ENCODE data around the gene CCNG2. TPM values are rescaled to one million over a fixed set of nuclear protein-coding genes. Genes with fewer than 3 reads are reported as not detected.
A peak's percentile ranks its signal among the peaks of the same experiment; 100 is the strongest.

CCNG2 gene
- total RNA-seq, 1 donor from 2014 or later: 7.8 TPM

- peaks cover 35% of the 10 kb centered on the region for H3K36me3 Mint-ChIP-seq (ENCODE audit: low read depth)
- H3K27me3 Mint-ChIP-seq (ENCODE audit: insufficient read depth): no peaks in the 10 kb centered on the region
- intact Hi-C loops (cut with micrococcal nuclease): no loop called here
- H3K9me3 Mint-ChIP-seq: no peaks in the 10 kb centered on the region
- no peak overlapping the region for H3K4me3 Mint-ChIP-seq
- DNase-seq (ENCODE audit: low spot score): no peak
- H3K27ac Mint-ChIP-seq: no peak overlapping the region
- H3K4me1 Mint-ChIP-seq (ENCODE audit: low read depth): no peaks in the 10 kb centered on the region
These were observed 12.5 kb downstream of the CCNG2 start for GRCh38 chr4:77169481-77169880.

GRCh38 chr4:77170926-77171325 is 13.9 kb downstream of the CCNG2 start:
- Mint-ChIP-seq H3K36me3 (ENCODE audit: low read depth) (peaks cover 28% of the 10 kb centered on the region), H3K4me1 (ENCODE audit: low read depth) (no peaks in the 10 kb centered on the region), H3K9me3 (no peaks in the 10 kb centered on the region), H3K4me3 (no peak overlapping the region), H3K27ac (peak overlapping the region; percentile 7), H3K27me3 (ENCODE audit: insufficient read depth) (peaks cover 7% of the 10 kb centered on the region)
- intact Hi-C loops (cut with micrococcal nuclease): no loop called here
- DNase-seq (ENCODE audit: low spot score): no peak

GRCh38 chr4:77172336-77172735 is 15.3 kb downstream of the CCNG2 start:
- peaks cover 22% of the 10 kb centered on the region for H3K36me3 Mint-ChIP-seq (ENCODE audit: low read depth)
- no peaks in the 10 kb centered on the region for H3K4me1 Mint-ChIP-seq (ENCODE audit: low read depth)
- no peaks in the 10 kb centered on the region for H3K9me3 Mint-ChIP-seq
- H3K27ac Mint-ChIP-seq: no peak overlapping the region
- H3K27me3 Mint-ChIP-seq (ENCODE audit: insufficient read depth): peaks cover 15% of the 10 kb centered on the region
- DNase-seq (ENCODE audit: low spot score): no peak
- intact Hi-C loops (cut with micrococcal nuclease): no loop called here
- no peak overlapping the region for H3K4me3 Mint-ChIP-seq

- H3K27me3 Mint-ChIP-seq (ENCODE audit: insufficient read depth): peaks cover 19% of the 10 kb centered on the region
- H3K9me3 Mint-ChIP-seq: no peaks in the 10 kb centered on the region
- H3K4me1 Mint-ChIP-seq (ENCODE audit: low read depth): no peaks in the 10 kb centered on the region
- no peak overlapping the region for H3K27ac Mint-ChIP-seq
- intact Hi-C loops (cut with micrococcal nuclease): no loop called here
- no peak overlapping the region for H3K4me3 Mint-ChIP-seq
- peaks cover 12% of the 10 kb centered on the region for H3K36me3 Mint-ChIP-seq (ENCODE audit: low read depth)
- no peak for DNase-seq (ENCODE audit: low spot score)
These were observed 17.4 kb downstream of the CCNG2 start for GRCh38 chr4:77174426-77174825.

DNA sequence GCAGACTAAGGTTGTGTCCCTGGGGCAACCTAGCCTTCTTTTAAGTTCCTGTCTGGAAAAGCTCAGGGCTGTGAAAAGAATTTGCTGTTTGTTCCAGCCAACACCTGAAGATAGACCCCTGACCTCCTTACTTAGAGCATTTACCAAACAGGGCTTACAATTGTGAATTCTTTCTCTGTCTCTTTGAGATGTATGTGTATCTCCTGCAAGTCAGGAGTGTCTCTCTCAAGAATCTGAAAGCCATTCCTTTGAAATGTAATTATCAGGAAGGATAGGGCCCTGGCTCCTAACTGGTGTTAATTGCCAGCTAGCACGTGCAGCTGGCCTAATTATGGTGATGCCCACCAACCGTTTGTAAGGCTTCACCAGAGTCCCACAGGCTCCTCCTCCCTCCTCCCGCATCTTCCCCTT is 18.2 kb downstream of the CCNG2 start:
- H3K4me1 Mint-ChIP-seq (ENCODE audit: low read depth): no peaks in the 10 kb centered on the region
- peaks cover 9% of the 10 kb centered on the region for H3K36me3 Mint-ChIP-seq (ENCODE audit: low read depth)
- H3K27me3 Mint-ChIP-seq (ENCODE audit: insufficient read depth): peaks cover 20% of the 10 kb centered on the region
- DNase-seq (ENCODE audit: low spot score): no peak
- H3K4me3 Mint-ChIP-seq: no peak overlapping the region
- no peaks in the 10 kb centered on the region for H3K9me3 Mint-ChIP-seq
- H3K27ac Mint-ChIP-seq: no peak overlapping the region
- intact Hi-C loops (cut with micrococcal nuclease): no loop called here

GRCh38 chr4:77176640-77177039 is 19.6 kb downstream of the CCNG2 start:
- no peak overlapping the region for H3K4me3 Mint-ChIP-seq
- H3K9me3 Mint-ChIP-seq: no peaks in the 10 kb centered on the region
- intact Hi-C loops (cut with micrococcal nuclease): no loop called here
- H3K27me3 Mint-ChIP-seq (ENCODE audit: insufficient read depth): peaks cover 20% of the 10 kb centered on the region
- H3K36me3 Mint-ChIP-seq (ENCODE audit: low read depth): peaks cover under 1% of the 10 kb centered on the region
- DNase-seq (ENCODE audit: low spot score): no peak
- no peaks in the 10 kb centered on the region for H3K4me1 Mint-ChIP-seq (ENCODE audit: low read depth)
- no peak overlapping the region for H3K27ac Mint-ChIP-seq

DNA sequence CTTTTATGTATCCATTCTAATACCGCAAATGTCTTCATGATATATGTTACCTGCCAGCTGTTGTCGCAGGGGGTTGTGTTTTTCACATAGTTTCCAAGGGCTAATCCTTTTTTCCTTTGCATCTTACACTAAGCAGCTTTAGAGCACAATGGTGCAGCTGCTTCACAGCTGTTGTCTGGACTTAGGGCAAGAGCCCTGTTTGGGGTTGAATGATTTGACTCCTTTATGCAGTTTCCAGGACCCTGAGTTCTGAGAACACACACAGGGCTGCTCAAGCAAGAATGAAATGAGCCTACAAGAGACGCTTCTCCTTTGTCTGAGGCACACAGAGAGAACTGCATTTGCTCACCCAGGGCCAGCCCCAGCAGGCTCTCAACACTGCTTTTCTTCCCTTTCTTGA is 20.2 kb downstream of the CCNG2 start:
- H3K36me3 Mint-ChIP-seq (ENCODE audit: low read depth): no peaks in the 10 kb centered on the region

GRCh38 chr4:77178560-77178959 is 21.6 kb downstream of the CCNG2 start:
- Mint-ChIP-seq H3K4me3 (no peak overlapping the region), H3K36me3 (ENCODE audit: low read depth) (no peaks in the 10 kb centered on the region), H3K4me1 (ENCODE audit: low read depth) (no peaks in the 10 kb centered on the region), H3K9me3 (no peaks in the 10 kb centered on the region), H3K27ac (no peak overlapping the region), H3K27me3 (ENCODE audit: insufficient read depth) (peaks cover 20% of the 10 kb centered on the region)
- no peak for DNase-seq (ENCODE audit: low spot score)
- intact Hi-C loops (cut with micrococcal nuclease): no loop called here

More for the DNA sequence above, 20.2 kb downstream of the CCNG2 start:
- peaks cover 20% of the 10 kb centered on the region for H3K27me3 Mint-ChIP-seq (ENCODE audit: insufficient read depth)
- no peaks in the 10 kb centered on the region for H3K9me3 Mint-ChIP-seq
- intact Hi-C loops (cut with micrococcal nuclease): no loop called here
- H3K4me3 Mint-ChIP-seq: no peak overlapping the region
- no peak for DNase-seq (ENCODE audit: low spot score)
- H3K4me1 Mint-ChIP-seq (ENCODE audit: low read depth): no peaks in the 10 kb centered on the region
- H3K27ac Mint-ChIP-seq: no peak overlapping the region

DNA sequence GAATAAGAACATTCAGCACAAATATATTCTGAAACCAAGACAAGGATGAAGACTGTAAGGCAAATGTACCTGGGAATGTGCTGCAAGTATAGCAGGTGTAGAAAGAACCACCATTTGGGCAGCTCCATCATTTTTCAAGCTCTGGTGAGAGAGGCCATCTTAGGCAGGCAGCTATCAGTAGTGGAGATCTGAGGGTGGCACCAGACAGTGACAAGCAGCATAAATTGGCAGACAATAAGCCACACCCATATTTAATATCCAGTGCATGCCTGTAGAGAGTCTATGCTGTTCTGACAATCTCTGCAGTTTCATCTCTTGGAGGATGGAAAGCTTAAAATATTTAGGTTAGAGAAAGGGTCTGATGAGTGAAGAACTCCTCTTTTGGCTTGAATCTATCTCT is 22.5 kb downstream of the CCNG2 start:
- H3K27me3 Mint-ChIP-seq (ENCODE audit: insufficient read depth): peaks cover 23% of the 10 kb centered on the region
- intact Hi-C loops (cut with micrococcal nuclease): no loop called here
- H3K36me3 Mint-ChIP-seq (ENCODE audit: low read depth): no peaks in the 10 kb centered on the region
- no peaks in the 10 kb centered on the region for H3K9me3 Mint-ChIP-seq
- no peak overlapping the region for H3K27ac Mint-ChIP-seq
- no peak overlapping the region for H3K4me3 Mint-ChIP-seq
- no peaks in the 10 kb centered on the region for H3K4me1 Mint-ChIP-seq (ENCODE audit: low read depth)
- DNase-seq (ENCODE audit: low spot score): no peak

GRCh38 chr4:77181720-77182119 is 24.7 kb downstream of the CCNG2 start:
- Mint-ChIP-seq H3K4me3 (no peak overlapping the region), H3K4me1 (ENCODE audit: low read depth) (no peaks in the 10 kb centered on the region)

DNA sequence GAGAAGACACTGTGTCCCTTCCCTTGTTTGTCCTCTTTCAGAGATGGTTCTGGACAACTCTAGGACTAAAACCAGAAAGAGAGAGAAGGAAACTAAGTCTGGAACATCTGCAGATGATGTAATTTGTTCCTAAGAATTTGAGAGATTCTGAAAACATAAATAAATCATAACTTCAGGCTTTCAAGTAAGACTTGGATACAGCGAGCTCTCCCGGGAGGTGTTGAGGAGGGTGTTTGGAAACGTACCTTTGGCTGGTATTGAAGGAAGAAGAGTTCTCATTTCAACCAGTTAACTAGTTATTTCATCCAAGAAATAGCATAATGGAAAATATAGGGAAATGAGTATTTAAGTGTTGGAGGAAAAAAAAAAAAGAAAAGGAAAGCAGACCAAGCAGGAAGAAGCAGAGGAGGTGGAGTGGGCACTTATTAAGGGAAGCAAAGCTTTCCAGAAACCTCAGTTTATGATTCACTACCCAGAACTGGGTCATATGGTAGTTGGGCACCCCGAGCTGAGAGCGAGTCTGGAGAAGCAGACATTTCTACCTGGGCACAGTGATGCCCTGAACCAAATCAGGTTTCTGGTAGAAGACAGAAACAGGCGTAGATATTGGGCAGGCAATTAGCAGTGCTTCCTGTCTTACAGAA is 26.9 kb downstream of the CCNG2 start:
- no peak for DNase-seq (ENCODE audit: low spot score)
- Mint-ChIP-seq H3K4me3 (no peak overlapping the region), H3K36me3 (ENCODE audit: low read depth) (no peaks in the 10 kb centered on the region), H3K27ac (no peak overlapping the region), H3K9me3 (no peaks in the 10 kb centered on the region), H3K4me1 (ENCODE audit: low read depth) (no peaks in the 10 kb centered on the region), H3K27me3 (ENCODE audit: insufficient read depth) (peaks cover 13% of the 10 kb centered on the region)
- intact Hi-C loops (cut with micrococcal nuclease): no loop called here

More at GRCh38 chr4:77181720-77182119, 24.7 kb downstream of the CCNG2 start:
- intact Hi-C loops (cut with micrococcal nuclease): no loop called here
- peaks cover 16% of the 10 kb centered on the region for H3K27me3 Mint-ChIP-seq (ENCODE audit: insufficient read depth)
- no peaks in the 10 kb centered on the region for H3K36me3 Mint-ChIP-seq (ENCODE audit: low read depth)
- no peak overlapping the region for H3K27ac Mint-ChIP-seq
- DNase-seq (ENCODE audit: low spot score): no peak
- no peaks in the 10 kb centered on the region for H3K9me3 Mint-ChIP-seq

- no peaks in the 10 kb centered on the region for H3K4me1 Mint-ChIP-seq (ENCODE audit: low read depth)
- no peak overlapping the region for H3K27ac Mint-ChIP-seq
- intact Hi-C loops (cut with micrococcal nuclease): no loop called here
- no peaks in the 10 kb centered on the region for H3K36me3 Mint-ChIP-seq (ENCODE audit: low read depth)
- peaks cover 9% of the 10 kb centered on the region for H3K27me3 Mint-ChIP-seq (ENCODE audit: insufficient read depth)
- DNase-seq (ENCODE audit: low spot score): no peak
- no peaks in the 10 kb centered on the region for H3K9me3 Mint-ChIP-seq
- H3K4me3 Mint-ChIP-seq: no peak overlapping the region
These were observed 28.0 kb downstream of the CCNG2 start for GRCh38 chr4:77184974-77185373.

DNA sequence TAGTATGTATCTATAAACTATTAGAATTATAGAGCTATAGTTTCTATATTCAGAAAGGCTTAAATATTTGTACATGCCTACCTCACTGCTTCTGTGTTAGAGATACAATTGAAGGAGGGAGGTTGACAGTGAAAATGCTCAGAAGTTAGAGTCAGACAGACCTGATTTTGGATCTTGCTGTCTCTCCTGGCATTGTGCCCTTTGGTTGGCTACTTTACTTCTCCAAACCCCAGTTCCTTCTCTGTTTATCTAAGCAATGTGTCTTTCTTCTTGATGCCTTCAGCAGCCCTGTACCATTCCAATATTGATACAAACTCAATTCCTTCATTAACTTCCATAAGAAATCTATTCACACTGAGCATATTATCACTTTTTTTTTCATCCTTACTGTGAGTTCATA is 28.7 kb downstream of the CCNG2 start:
- Mint-ChIP-seq H3K27me3 (ENCODE audit: insufficient read depth) (peaks cover 9% of the 10 kb centered on the region), H3K9me3 (no peaks in the 10 kb centered on the region), H3K4me1 (ENCODE audit: low read depth) (no peaks in the 10 kb centered on the region), H3K36me3 (ENCODE audit: low read depth) (no peaks in the 10 kb centered on the region), H3K27ac (no peak overlapping the region), H3K4me3 (no peak overlapping the region)
- intact Hi-C loops (cut with micrococcal nuclease): no loop called here
- DNase-seq (ENCODE audit: low spot score): no peak

DNA sequence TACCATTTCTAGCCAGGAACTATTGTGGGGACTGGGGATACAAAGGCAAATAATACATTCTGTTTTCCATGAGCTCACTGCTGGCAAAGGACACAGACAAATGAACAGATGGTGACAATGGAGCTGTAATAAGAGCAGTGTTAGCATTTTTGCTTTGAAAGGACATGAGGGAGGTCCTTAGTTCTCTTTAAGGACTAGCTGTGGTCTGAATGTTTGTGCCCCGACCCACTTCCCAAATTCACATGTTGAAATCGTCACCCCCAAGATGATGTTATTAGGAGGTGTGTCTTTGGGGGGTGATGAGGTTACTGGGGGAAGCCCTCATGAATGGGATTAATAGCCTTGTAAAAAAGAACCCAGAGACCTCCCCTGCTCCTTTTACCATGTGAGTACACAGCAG is 30.3 kb downstream of the CCNG2 start:
- H3K36me3 Mint-ChIP-seq (ENCODE audit: low read depth): no peaks in the 10 kb centered on the region
- no peaks in the 10 kb centered on the region for H3K9me3 Mint-ChIP-seq
- peaks cover 12% of the 10 kb centered on the region for H3K27me3 Mint-ChIP-seq (ENCODE audit: insufficient read depth)
- no peak overlapping the region for H3K27ac Mint-ChIP-seq
- no peak for DNase-seq (ENCODE audit: low spot score)
- H3K4me1 Mint-ChIP-seq (ENCODE audit: low read depth): no peaks in the 10 kb centered on the region
- intact Hi-C loops (cut with micrococcal nuclease): no loop called here
- no peak overlapping the region for H3K4me3 Mint-ChIP-seq

Measured in activated T-helper 1 cell treated with anti-CD3 and anti-CD28 coated beads, Interleukin-12 subunit alpha, Interleukin-12 subunit beta, Interleukin-2, Interleukin-4 antibody, amounts not matched to agents 30 ng/mL and 10 ng/mL and 1 ng/mL, durations not matched to agents 14 hours and 24 hours and 36 hours (primary cell).